H1 (cell line): Measurements from ENCODE around the gene NRSN2.

Experiments
- EZH2 ChIP-seq: fragments of 200-600 bp; sonication (generic); IDR thresholded peaks from 2 replicates; pipeline ENCODE4 v1.7.1; 2012; ENCODE audit warnings: low read depth, mild to moderate bottlenecking, moderate library complexity, low read length, inconsistent platforms; ENCODE audit not compliant: severe bottlenecking
- POLR2A ChIP-seq, 2 experiments: IDR thresholded peaks; 1 replicate in 1 of 2; 2 replicates in 1 of 2; pipeline ENCODE4 v1.6.1; 2011; ENCODE audit warnings: low read depth in 2 of 2, low read length in 2 of 2, mild to moderate bottlenecking in 2 of 2; ENCODE audit errors: control extremely low read depth in 1 of 2
- POLR2AphosphoS5 ChIP-seq: IDR thresholded peaks from 2 replicates; pipeline ENCODE4 v1.6.1; 2011; ENCODE audit warnings: low read depth, low read length
- TEAD4 ChIP-seq: IDR thresholded peaks from 2 replicates; pipeline ENCODE4 v1.6.1; 2012; ENCODE audit warnings: low read depth, low read length, inconsistent platforms, mixed read lengths
- TF ChIP-seq, protein P1 (sequence below), 3 experiments: IDR thresholded peaks; 1 replicate in 2 of 3; 2 replicates in 1 of 3; pipeline versions ENCODE4 v1.5.1 to v1.6.1; 2011; ENCODE audit warnings: low read length in 3 of 3, mild to moderate bottlenecking in 3 of 3, inconsistent platforms in 2 of 3, low read depth in 1 of 3, moderate library complexity in 1 of 3; ENCODE audit not compliant: insufficient read depth in 1 of 3; ENCODE audit errors: control extremely low read depth in 1 of 3
- TF ChIP-seq, protein P2 (sequence below): IDR thresholded peaks from 2 replicates; pipeline ENCODE4 v1.6.1; 2011; ENCODE audit warnings: low read length, improper control_type of control experiment

DNA sequence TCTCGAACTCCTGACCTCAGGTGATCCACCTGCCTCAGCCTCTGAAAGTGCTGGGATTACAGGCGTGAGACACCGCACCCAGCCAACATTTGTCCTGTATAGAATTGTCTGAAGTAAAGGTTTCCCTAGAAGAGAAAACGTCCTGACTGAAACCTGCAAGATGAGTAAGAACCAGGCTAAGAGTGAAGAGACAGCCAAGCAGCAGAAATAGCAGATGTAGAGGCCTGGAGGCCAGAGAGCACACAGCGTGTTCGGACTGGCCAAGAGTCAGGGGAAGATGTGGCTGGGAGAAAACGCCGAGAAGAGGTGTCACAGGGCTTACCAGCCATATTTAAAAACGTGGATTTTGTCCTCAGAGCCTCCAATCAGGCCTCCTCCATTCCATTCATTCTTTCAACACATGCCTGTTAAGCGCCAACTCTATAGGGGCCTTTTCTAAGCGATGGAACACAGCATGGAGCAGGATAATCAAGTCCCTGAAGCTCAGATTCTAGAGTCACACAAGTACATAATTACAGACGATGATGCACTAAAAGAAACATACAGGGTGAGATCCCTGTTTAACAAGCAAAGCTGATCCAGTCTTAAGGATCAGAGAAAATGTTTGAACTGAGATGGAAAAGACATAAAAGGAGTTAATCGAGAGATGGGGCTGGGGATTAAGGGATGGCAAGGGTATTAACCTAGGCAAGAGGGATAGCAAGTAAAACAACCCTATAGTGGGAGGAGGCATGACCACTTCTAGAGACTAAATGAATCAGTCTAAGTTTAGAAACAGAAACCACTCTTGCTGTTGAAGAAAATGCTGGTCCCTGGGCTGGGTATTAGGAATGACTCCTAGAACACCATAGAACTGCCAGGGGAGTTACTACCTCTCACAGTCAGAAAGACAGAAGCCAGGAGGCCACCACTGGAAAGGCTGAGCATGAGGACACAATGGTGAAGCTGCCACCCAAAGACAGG lies 44.7 kb upstream of the NRSN2 start:
- TF ChIP-seq, protein P1, sequence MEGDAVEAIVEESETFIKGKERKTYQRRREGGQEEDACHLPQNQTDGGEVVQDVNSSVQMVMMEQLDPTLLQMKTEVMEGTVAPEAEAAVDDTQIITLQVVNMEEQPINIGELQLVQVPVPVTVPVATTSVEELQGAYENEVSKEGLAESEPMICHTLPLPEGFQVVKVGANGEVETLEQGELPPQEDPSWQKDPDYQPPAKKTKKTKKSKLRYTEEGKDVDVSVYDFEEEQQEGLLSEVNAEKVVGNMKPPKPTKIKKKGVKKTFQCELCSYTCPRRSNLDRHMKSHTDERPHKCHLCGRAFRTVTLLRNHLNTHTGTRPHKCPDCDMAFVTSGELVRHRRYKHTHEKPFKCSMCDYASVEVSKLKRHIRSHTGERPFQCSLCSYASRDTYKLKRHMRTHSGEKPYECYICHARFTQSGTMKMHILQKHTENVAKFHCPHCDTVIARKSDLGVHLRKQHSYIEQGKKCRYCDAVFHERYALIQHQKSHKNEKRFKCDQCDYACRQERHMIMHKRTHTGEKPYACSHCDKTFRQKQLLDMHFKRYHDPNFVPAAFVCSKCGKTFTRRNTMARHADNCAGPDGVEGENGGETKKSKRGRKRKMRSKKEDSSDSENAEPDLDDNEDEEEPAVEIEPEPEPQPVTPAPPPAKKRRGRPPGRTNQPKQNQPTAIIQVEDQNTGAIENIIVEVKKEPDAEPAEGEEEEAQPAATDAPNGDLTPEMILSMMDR (IDR thresholded peaks at IDR 0.05; ENCODE audit: control extremely low read depth in 1 of 3, insufficient read depth in 1 of 3, low read depth in 1 of 3, low read length in 3 of 3): no peak
- TF ChIP-seq EZH2: no peak
- no peak for TF ChIP-seq TEAD4
- no peak for TF ChIP-seq POLR2AphosphoS5
- TF ChIP-seq, protein P2, sequence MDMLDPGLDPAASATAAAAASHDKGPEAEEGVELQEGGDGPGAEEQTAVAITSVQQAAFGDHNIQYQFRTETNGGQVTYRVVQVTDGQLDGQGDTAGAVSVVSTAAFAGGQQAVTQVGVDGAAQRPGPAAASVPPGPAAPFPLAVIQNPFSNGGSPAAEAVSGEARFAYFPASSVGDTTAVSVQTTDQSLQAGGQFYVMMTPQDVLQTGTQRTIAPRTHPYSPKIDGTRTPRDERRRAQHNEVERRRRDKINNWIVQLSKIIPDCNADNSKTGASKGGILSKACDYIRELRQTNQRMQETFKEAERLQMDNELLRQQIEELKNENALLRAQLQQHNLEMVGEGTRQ: no peak
- TF ChIP-seq POLR2A (IDR thresholded peaks at IDR 0.05; ENCODE audit: control extremely low read depth in 1 of 2, low read depth in 2 of 2, low read length in 2 of 2): no peak
